Karpas-422 (cell line): ENCODE data around the gene SLC5A5. TPM values are rescaled to one million over a fixed set of nuclear protein-coding genes. Genes with fewer than 3 reads are reported as not detected.

Experiments used
- DNase-seq: peaks from one replicate; pipeline ENCODE4 v3.0.0-alpha.2; 2015
- H2AFZ ChIP-seq: fragments of 200-600 bp; sonication (generic); 2 replicates; pipeline ENCODE4 v1.6.1; 2014; ENCODE audit warnings: antibody characterized with exemption, low read length, mixed read lengths
- H3K27ac ChIP-seq: fragments of 200-600 bp; sonication (generic); 2 replicates; pipeline ENCODE4 v1.5.1; 2014; ENCODE audit warnings: mild to moderate bottlenecking, low read length, moderate library complexity
- H3K27me3 ChIP-seq: fragments of 200-600 bp; sonication (generic); 2 replicates; pipeline ENCODE4 v1.6.1; 2014; ENCODE audit warnings: low read length, mixed read lengths
- H3K36me3 ChIP-seq: fragments of 200-600 bp; sonication (generic); 2 replicates; pipeline ENCODE4 v1.6.1; 2014; ENCODE audit warnings: low read length, mixed read lengths; ENCODE audit not compliant: insufficient read depth
- H3K4me1 ChIP-seq: fragments of 200-600 bp; sonication (generic); 2 replicates; pipeline ENCODE4 v1.6.1; 2014; ENCODE audit warnings: mild to moderate bottlenecking, low read length, mixed read lengths
- H3K4me2 ChIP-seq: fragments of 200-600 bp; sonication (generic); 2 replicates; pipeline ENCODE4 v1.6.1; 2014; ENCODE audit warnings: low read length, low read depth, mild to moderate bottlenecking; ENCODE audit not compliant: poor library complexity, severe bottlenecking
- H3K4me3 ChIP-seq: fragments of 200-600 bp; sonication (generic); 2 replicates; pipeline ENCODE4 v1.5.1; 2014; ENCODE audit warnings: mild to moderate bottlenecking, antibody characterized with exemption, low read length, mixed read lengths
- H3K79me2 ChIP-seq: fragments of 200-600 bp; sonication (generic); 2 replicates; pipeline ENCODE4 v1.6.1; 2014; ENCODE audit warnings: mild to moderate bottlenecking, low read length, mixed read lengths
- H3K9ac ChIP-seq: fragments of 200-600 bp; sonication (generic); 2 replicates; pipeline ENCODE4 v1.6.0; 2014; ENCODE audit warnings: low read length
- H3K9me2 ChIP-seq: fragments of 200-600 bp; sonication (generic), shearing (Covaris generic); replicated peaks from 2 replicates; pipeline ENCODE4 v1.6.0; 2014; ENCODE audit warnings: mild to moderate bottlenecking, low read length, moderate library complexity; ENCODE audit not compliant: insufficient read depth
- H3K9me3 ChIP-seq: fragments of 300-700, 200-600 bp; sonication (generic); 2 replicates; pipeline ENCODE4 v1.6.1; 2014; ENCODE audit warnings: low read length, mixed read lengths
- H4K20me1 ChIP-seq: fragments of 200-600 bp; sonication (generic); 2 replicates; pipeline ENCODE4 v1.6.1; 2014; ENCODE audit warnings: mild to moderate bottlenecking, antibody characterized with exemption, low read length, low read depth; ENCODE audit not compliant: insufficient read depth
- total RNA-seq: library from RNA; depleted of rRNA; stranded (reverse); fragments of >200 nt; shearing (Covaris generic); gene quantifications from 2 replicates; pipeline ENCODE4 v1.2.3, GENCODE V29; 2014; ENCODE audit warnings: low replicate concordance

SLC5A5 gene
- total RNA-seq, 1 experiment from 2014 or later: not detected

GRCh38 chr19:17931532-17932191 is 59.9 kb downstream of the SLC5A5 start:
- peak; percentile 52 for DNase-seq
- Histone ChIP-seq H3K9ac (peak overlapping the region; percentile 96), H3K36me3 (no peaks in the 10 kb centered on the region), H3K27ac (no peak overlapping the region), H3K79me2 (peaks cover 18% of the 10 kb centered on the region), H3K27me3 (no peaks in the 10 kb centered on the region), H3K9me3 (no peaks in the 10 kb centered on the region), H3K4me1 (peaks cover 18% of the 10 kb centered on the region), H4K20me1 (no peaks in the 10 kb centered on the region; the same call in 1 of the 2 replicates), H3K9me2 (no peaks in the 10 kb centered on the region), H2AFZ (peak overlapping the region; percentile 84), H3K4me2 (peak overlapping the region; percentile 95), H3K4me3 (peak overlapping the region; percentile 99)

- H3K36me3 ChIP-seq: no peaks in the 10 kb centered on the region
- peak within 1 kb of the TSS; percentile 86 for H2AFZ ChIP-seq
- H3K4me3 ChIP-seq: peak within 1 kb of the TSS; percentile 99
- no peaks in the 10 kb centered on the region for H3K9me2 ChIP-seq
- DNase-seq: peak; percentile 98
- H3K27me3 ChIP-seq: no peaks in the 10 kb centered on the region
- peak within 1 kb of the TSS; percentile 67 for H3K27ac ChIP-seq
- no peaks in the 10 kb centered on the region; the same call in 1 of the 2 replicates for H4K20me1 ChIP-seq
- H3K79me2 ChIP-seq: peaks cover 18% of the 10 kb centered on the region
- H3K4me1 ChIP-seq: peaks cover 18% of the 10 kb centered on the region
- peak within 1 kb of the TSS; percentile 95 for H3K4me2 ChIP-seq
- H3K9me3 ChIP-seq: no peaks in the 10 kb centered on the region
- peak within 1 kb of the TSS; percentile 96 for H3K9ac ChIP-seq
Observed at GRCh38 chr19:17932485-17933338, 61.0 kb downstream of the SLC5A5 start, which contains the start of gene CCDC124. Gene CCDC124, plus strand, starts transcription at chr19:17933015. Its CDS starts 3,406 bp downstream, at chr19:17936421.

DNA sequence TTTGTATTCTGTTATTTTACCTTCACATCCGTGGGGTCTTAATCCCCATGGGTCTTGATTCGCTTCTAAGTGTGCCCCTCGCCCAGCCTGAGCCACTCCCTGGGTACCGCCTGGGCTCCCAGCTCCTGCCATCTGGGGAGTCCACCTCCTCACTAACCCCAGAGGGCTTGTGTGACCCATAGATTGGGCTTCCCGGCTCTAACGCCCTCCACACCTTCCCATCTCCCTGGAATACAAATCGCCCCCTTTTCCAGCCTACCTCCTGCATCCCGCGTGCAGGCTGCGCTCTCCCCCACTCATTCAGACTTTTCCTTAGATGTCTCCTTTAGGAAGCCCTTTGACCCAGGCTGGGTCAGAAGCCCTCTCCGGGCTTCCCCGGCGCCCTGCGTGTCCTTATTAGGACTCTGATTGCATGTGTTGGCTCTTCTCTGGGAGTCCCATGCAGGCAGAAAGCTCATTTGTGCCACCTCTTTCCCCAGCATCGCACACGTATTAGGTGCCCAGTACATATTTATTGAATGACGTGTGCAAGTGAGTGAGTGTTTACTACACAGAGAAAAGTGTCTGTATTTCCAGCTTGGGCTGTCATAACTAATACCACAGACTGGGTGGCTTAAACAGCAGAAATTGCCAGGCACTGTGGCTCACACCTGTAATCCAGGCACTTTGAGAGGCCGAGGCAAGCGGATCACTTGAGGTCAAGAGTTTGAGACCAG is 61.8 kb downstream of the SLC5A5 start:
- no peaks in the 10 kb centered on the region for H3K9me2 ChIP-seq
- no peak overlapping the region; the same call in 1 of the 2 replicates for H3K27ac ChIP-seq
- H3K9me3 ChIP-seq: no peaks in the 10 kb centered on the region
- peak; percentile 54 for DNase-seq
- H3K9ac ChIP-seq: peak overlapping the region; percentile 96
- H3K4me2 ChIP-seq: peak overlapping the region; percentile 95
- H2AFZ ChIP-seq: no peak overlapping the region
- no peaks in the 10 kb centered on the region for H3K27me3 ChIP-seq
- H3K4me3 ChIP-seq: peak overlapping the region; percentile 99
- no peaks in the 10 kb centered on the region; the same call in 1 of the 2 replicates for H4K20me1 ChIP-seq
- no peaks in the 10 kb centered on the region for H3K36me3 ChIP-seq
- peaks cover 18% of the 10 kb centered on the region for H3K79me2 ChIP-seq
- peaks cover 18% of the 10 kb centered on the region for H3K4me1 ChIP-seq

GRCh38 chr19:17936379-17936778 is 64.6 kb downstream of the SLC5A5 start:
- Histone ChIP-seq H2AFZ (no peak overlapping the region), H3K36me3 (no peaks in the 10 kb centered on the region), H3K4me1 (peaks cover 18% of the 10 kb centered on the region), H3K27me3 (no peaks in the 10 kb centered on the region), H3K27ac (no peak overlapping the region), H3K9ac (no peak overlapping the region), H3K4me2 (no peak overlapping the region), H3K9me3 (no peaks in the 10 kb centered on the region), H3K79me2 (peaks cover 18% of the 10 kb centered on the region), H4K20me1 (no peaks in the 10 kb centered on the region; the same call in 1 of the 2 replicates), H3K9me2 (no peaks in the 10 kb centered on the region), H3K4me3 (no peak overlapping the region)
- peak; percentile 33 for DNase-seq

DNA sequence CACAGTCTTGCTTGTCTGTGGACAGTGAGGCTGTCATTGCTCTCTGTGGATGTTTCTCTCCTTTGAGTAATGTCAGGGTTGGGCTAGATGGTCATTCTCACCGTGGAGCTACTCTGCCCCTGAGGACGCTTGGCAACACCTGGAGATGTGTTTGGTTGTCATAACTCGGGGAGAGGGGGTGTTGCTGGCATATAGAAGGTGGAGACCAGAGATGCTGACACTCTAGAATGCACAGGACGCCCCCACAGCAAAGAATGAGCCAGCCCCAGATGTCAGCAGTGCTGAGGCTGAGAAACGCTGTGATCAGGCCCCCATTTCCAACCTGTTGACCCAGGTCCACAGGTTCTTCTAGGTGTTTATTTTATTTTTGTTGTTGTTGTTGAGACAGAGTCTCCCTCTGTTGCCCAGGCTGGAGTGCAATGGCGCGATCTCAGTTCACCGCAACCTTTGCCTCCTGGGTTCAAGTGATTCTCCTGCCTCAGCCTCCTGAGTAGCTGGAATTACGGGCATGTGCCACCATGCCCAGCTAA is 65.7 kb downstream of the SLC5A5 start:
- H3K9me3 ChIP-seq: no peaks in the 10 kb centered on the region
- peak; percentile 31 for DNase-seq
- no peaks in the 10 kb centered on the region for H3K36me3 ChIP-seq
- H3K27ac ChIP-seq: no peak overlapping the region
- no peaks in the 10 kb centered on the region for H3K9me2 ChIP-seq
- H3K79me2 ChIP-seq: peaks cover 18% of the 10 kb centered on the region
- H3K4me1 ChIP-seq: peaks cover 10% of the 10 kb centered on the region
- no peak overlapping the region for H3K4me2 ChIP-seq
- H3K4me3 ChIP-seq: no peak overlapping the region
- H4K20me1 ChIP-seq: no peaks in the 10 kb centered on the region; the same call in 1 of the 2 replicates
- H2AFZ ChIP-seq: no peak overlapping the region
- no peaks in the 10 kb centered on the region for H3K27me3 ChIP-seq
- no peak overlapping the region for H3K9ac ChIP-seq

DNA sequence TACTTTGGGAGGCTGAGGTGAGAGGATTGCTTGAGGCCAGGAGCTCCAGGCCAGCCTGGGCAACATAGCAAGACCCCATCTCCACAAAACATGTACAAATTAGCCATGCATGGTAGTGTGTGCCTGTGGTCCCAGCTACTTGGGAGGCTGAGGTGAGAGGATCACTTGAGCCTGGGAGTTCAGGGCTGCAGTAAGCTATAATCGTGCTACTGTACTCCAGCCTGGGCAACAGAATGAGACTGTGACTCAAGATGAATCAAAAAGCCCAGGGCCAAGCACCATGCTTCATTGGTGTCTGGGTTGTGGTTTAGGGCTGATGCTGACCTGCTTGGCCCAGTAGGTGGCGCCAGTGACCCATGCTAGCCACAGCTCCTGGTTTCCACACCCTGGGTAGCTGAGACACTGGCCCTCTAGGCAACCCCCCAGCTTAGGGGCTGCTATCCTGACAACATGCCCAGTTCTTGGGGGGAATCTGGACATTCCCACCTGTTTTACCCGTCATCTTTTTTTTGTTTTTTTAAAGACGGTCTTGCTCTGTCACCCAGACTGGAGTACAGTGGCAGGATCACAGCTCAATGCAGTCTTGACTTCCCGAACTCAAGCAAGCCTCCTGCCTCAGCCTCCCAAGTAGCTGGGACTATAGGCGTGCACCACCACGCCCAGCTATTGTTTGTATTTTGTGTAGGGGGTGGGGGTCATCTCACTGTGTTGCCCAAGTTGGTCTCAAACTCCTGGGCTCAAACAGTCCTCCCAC is 66.5 kb downstream of the SLC5A5 start:
- Histone ChIP-seq H3K9ac (no peak overlapping the region), H2AFZ (no peak overlapping the region), H3K4me1 (peaks cover 10% of the 10 kb centered on the region), H3K9me3 (no peaks in the 10 kb centered on the region), H3K27me3 (no peaks in the 10 kb centered on the region), H3K4me3 (no peak overlapping the region), H3K27ac (no peak overlapping the region), H3K36me3 (no peaks in the 10 kb centered on the region), H3K79me2 (peaks cover 15% of the 10 kb centered on the region), H4K20me1 (no peaks in the 10 kb centered on the region; the same call in 1 of the 2 replicates), H3K4me2 (no peak overlapping the region), H3K9me2 (no peaks in the 10 kb centered on the region)
- peak; percentile 91 for DNase-seq

DNA sequence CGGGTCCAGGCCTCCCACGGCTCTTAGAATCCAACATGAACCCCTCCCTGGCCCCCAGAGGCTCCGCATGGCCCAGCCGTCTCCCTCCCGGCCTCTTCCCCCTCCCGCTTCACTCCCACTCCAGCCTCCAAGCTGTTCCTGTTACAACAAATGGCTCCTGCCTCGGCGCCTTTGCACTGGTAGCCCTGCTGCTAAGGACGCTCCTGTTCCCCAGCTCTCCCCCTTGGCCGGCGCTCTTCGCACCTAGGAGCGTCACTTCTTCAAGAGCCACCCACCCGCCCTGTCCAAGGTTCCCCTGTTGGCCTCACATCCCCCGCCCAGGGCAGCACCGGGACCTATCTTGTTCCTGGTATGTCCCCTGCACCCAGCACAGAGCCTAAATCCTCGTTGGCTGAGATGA is 70.4 kb downstream of the SLC5A5 start:
- H4K20me1 ChIP-seq: no peaks in the 10 kb centered on the region
- H3K9me3 ChIP-seq: no peaks in the 10 kb centered on the region
- no peak overlapping the region for H3K4me3 ChIP-seq
- H3K9ac ChIP-seq: no peak overlapping the region
- H3K4me2 ChIP-seq: no peak overlapping the region
- peaks cover 9% of the 10 kb centered on the region for H3K4me1 ChIP-seq
- no peaks in the 10 kb centered on the region for H3K79me2 ChIP-seq
- no peak overlapping the region for H2AFZ ChIP-seq
- H3K36me3 ChIP-seq: no peaks in the 10 kb centered on the region
- no peaks in the 10 kb centered on the region for H3K27me3 ChIP-seq
- no peak for DNase-seq
- H3K9me2 ChIP-seq: no peaks in the 10 kb centered on the region
- H3K27ac ChIP-seq: no peak overlapping the region
